Omental fat pad (tissue), 4 donors: Measurements from ENCODE around the gene SLC35B2. TPM values are rescaled to one million over a fixed set of nuclear protein-coding genes. Genes with fewer than 3 reads are reported as not detected.
A peak's percentile ranks its signal among the peaks of the same experiment; 100 is the strongest.

Experiments used
- ATAC-seq: fragments of 150-250 bp; one replicate; pipeline ENCODE4 v1.9.1; 2016; ENCODE audit warnings: mild to moderate bottlenecking, moderate library complexity; ENCODE audit not compliant: low FRiP score
- DNase-seq: peaks from one replicate; pipeline ENCODE4 v3.0.0-alpha.2; 2019; ENCODE audit warnings: low spot score
- CTCF ChIP-seq, 3 donors: fragments of 450-650 bp; IDR thresholded peaks; one replicate each; pipeline ENCODE4 v1.5.1; 2016 to 2017; ENCODE audit warnings: antibody characterized with exemption in 3 of 3, mild to moderate bottlenecking in 3 of 3, moderate library complexity in 2 of 3
- total RNA-seq, 4 donors: library from RNA; depleted of rRNA; stranded (reverse); fragments of >200 nt; gene quantifications; one replicate each; pipeline ENCODE4 v1.1.0, GENCODE V29; 2016

The SLC35B2 gene
- total RNA-seq, 4 donors from 2014 or later = 25.3 to 31.9 (median 30.4) TPM

GRCh38 chr6:44222486-44223318, 34.6 kb downstream of the SLC35B2 start:
- DNase-seq (no peak), ATAC-seq (no peak)
- no peak for TF ChIP-seq CTCF (IDR thresholded peaks at IDR 0.05)

GRCh38 chr6:44221961-44222335, 35.4 kb downstream of the SLC35B2 start:
- peak; percentile 0 for ATAC-seq
- no peak for DNase-seq
- no peak for TF ChIP-seq CTCF (IDR thresholded peaks at IDR 0.05)

- ATAC-seq = peak; percentile 73
- TF ChIP-seq CTCF (IDR thresholded peaks at IDR 0.05) = peak in 2 of 3 donors; percentile 23 to 58
- peak; percentile 71 for DNase-seq
These were observed 35.9 kb downstream of the SLC35B2 start for GRCh38 chr6:44221291-44221960.

- TF ChIP-seq CTCF (IDR thresholded peaks at IDR 0.05) = no peak
- DNase-seq (no peak), ATAC-seq (no peak)
These were observed 36.4 kb downstream of the SLC35B2 start for GRCh38 chr6:44220913-44221290.

GRCh38 chr6:44219815-44220784, 37.2 kb downstream of the SLC35B2 start:
- no peak for TF ChIP-seq CTCF (IDR thresholded peaks at IDR 0.05)
- no peak for ATAC-seq
- DNase-seq = no peak

- ATAC-seq (peak; percentile 75), DNase-seq (no peak)
- no peak for TF ChIP-seq CTCF (IDR thresholded peaks at IDR 0.05)
These were observed 38.1 kb downstream of the SLC35B2 start for GRCh38 chr6:44219053-44219814.
